HG02870 (cell line): Measurements from ENCODE around the gene SCYGR3.
"Not testable (repeated sequence)": the region's sequence is repeated elsewhere in the genome, so short reads cannot be mapped to it uniquely, and the experiment has no call there.

ENCODE experiments used
- ATAC-seq: cut with Tn5 transposase; IDR thresholded peaks from one replicate; pipeline ENCODE4 v1.9.1; 2021; ENCODE audit warnings: mild to moderate bottlenecking, moderate library complexity; ENCODE audit not compliant: unreplicated experiment

The SCYGR3 gene

DNA sequence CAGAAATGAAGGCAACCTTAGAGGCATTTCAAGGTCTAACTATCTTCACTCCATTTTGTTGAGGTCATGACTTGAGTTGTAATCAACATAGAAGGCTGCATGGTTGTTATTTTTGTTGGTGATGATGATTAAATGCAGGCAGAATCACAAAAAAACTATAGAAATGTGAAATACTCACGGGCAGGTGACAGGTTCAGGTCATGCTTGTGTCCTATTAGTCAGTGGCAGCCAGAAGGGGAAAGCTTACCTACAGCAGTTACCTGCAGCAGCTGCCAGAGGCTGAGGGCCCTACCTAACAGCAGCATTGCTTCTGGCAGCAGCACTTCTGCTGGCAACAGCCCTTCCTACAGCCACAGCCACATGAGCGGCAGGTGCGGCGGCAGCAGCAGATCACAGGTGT is 394 bp downstream of the SCYGR3 start:
- no peak for ATAC-seq

DNA sequence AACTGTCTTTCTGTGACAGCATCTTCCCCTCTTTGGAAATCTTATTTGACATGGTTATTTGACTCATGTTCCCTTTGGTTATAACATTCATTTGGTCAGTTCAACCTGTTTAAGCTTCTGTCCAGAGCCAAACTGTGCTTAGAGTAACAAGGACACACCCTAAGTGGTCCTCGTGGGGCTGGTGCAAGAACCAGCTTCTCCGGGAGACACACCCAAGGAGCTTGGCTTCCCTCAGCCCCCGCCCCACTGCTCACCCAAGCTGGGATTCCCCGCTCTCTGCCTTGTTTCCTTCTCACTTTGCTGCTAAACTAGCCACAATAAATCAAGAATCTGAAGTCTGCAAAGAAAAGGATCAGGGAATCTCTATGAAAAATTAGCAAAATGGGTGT is 1.4 kb downstream of the SCYGR3 start:
- no peak for ATAC-seq

DNA sequence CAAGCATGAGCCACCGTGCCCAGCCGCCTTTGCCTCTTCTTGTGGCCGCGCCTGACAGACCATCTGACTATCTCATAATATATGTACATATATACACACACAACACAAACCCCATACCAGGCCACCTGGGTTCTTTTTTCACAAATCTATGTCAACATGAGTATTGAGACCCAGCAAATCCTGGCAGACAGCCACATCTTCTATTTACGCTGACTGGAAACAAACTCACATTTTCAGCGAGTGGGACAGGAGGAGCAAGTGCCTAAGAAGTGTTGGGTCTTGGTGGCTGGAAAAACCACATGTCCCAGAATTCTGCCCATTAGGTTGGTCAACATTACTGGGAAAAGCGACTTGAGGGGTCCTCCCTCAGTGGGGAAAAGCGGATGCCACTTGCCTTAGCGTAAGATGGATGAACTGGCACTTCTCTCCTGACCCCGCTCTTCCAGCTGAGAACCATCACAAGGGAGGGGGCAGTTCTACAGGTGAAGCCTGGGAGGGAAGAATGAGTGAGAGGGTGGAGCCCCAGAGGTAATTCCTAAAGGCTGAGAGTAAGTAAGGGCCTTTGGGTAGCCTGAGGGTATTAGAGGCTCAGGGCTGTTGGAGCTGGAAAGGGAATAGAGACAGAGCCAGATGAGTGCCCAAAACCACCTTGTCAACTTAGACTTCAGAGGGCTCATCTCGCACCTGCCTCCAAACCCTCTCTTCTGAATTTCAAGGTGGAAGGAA is 1.9 kb downstream of the SCYGR3 start:
- no peak for ATAC-seq

DNA sequence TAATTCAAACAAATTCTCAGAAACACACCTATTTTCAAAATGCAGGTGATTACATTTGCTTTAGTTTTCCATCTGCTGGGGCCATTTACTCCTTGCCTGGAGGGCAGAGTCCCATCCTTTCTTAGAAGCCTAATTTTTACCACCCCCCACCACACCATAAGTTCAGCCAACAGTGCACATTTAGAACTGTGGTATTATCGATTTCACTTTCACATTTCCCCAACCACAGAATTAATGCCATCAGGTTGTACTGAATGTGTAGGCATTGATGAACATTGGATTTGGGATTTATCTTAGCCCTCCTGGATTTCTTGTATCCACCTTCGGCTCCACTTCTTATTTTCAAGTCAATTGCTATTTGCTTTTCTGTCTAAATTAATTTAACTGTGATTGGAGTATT is 4.5 kb downstream of the SCYGR3 start:
- ATAC-seq, result no peak

DNA sequence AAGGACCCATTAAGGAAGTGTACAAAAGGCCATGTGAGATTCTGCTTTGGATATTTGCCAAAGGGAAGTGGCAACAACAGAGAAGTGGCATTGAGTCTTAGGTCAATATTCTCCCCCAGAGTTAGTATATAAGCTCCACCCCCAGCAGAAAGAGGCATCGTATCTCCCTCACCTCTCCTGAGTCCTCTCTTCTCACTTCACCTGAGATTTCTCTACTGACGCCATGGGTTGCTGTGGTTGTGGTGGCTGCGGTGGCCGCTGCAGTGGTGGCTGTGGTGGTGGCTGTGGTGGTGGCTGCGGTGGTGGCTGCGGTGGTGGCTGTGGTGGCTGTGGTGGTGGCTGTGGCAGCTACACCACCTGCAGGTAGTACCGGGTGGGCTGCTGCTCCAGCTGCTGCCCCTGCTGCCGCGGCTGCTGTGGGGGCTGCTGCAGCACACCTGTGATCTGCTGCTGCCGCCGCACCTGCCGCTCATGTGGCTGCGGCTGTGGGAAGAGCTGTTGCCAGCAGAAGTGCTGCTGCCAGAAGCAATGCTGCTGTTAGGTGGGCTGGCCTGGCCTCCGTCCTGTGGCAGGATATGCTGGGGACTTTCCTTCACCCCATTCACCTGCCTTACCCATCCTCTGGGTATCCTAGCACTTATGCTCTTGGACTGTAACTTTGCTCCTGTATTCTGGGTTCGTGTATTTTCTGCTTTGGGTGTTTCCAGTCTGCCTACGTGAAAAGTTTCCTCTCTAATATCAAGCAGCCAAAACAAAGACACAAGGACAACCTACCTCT is 5.9 kb downstream of the SCYGR3 start:
- peak; percentile 49 for ATAC-seq

DNA sequence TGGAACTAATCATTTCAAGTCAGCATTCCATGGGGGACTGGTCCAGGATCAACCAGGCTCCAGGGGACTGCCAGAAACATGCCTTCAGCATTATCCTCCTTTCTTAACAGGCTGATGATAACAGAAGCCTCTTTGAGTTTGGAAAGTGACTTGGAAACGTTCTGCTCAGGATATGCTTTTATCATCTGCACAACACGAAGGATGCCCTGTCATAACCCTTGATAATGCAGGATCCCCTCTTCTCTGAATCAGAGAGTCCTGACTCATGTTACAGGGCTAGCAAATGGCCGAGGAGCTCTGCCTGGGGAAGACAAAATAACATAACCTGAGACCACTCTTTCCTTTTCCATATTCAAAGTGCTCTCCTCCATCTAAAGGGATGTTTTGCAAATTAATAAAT is 6.7 kb downstream of the SCYGR3 start:
- no peak for ATAC-seq

DNA sequence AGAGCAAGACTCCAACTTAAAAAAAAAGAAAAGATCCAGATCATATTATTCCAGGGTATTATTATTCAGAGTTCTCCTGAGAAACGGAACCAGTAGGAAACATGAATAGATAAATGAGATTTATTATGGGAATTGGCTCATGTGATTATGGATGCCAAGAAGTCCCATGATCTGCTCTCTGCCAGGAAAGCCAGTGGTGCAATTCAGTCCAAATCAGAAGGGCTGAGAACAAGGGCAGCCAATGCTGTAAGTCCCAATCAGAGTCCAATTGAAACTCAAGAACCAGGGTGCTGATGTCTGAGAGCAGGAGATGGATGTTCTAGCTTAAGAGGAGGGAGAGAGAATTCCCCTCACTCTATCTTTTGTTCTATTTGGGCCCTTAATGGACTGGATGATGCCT is 8.2 kb downstream of the SCYGR3 start:
- ATAC-seq, result no peak

DNA sequence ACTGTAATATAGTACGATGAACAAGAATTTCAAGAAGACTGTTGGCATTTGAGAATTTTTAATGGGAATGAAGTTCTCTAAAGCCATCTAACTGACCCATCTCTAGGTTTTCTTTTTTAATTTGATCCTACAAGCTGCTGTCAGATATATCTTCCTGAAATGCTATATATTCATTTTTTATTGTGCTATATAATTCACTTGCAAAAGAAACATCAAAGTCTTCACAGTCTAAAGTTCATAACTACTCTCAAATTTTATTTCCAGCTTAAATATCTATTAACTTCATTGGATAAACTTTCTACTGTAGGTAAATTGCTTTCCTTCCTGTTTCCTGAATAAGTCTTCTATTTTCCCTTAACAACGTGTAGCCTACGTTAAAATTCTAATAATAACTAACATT is 12.3 kb downstream of the SCYGR3 start:
- ATAC-seq, result no peak

DNA sequence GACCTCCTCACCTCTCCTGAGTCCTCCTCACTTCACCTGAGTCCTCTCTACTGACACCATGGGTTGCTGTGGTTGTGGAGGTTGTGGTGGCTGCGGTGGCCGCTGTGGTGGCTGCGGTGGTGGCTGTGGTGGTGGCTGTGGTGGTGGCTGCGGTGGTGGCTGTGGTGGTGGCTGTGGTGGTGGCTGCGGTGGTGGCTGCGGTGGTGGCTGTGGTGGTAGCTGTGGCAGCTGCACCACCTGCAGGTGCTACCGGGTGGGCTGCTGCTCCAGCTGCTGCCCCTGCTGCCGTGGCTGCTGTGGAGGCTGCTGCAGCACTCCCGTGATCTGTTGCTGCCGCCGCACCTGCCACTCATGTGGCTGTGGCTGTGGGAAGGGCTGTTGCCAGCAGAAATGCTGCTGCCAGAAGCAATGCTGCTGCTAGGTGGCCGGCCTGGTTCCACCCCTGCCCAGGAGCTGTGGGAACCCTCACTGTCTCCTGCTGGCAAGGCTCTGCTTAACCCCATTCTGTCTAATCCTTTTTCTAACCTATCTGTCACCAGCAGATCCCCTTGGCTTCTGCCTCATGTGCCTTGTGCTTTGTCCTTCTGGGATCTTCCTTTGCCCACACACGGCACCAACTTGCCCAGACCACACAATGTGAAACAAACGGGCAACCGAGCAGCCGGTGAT is 15.7 kb downstream of the SCYGR3 start, which contains the start of gene SCYGR2:
TSS of gene SCYGR2 (plus strand) at position 59 of the 669 bp plus-strand sequence. CDS start at position 59, 0 bp downstream.
- not testable (repeated sequence) for ATAC-seq

DNA sequence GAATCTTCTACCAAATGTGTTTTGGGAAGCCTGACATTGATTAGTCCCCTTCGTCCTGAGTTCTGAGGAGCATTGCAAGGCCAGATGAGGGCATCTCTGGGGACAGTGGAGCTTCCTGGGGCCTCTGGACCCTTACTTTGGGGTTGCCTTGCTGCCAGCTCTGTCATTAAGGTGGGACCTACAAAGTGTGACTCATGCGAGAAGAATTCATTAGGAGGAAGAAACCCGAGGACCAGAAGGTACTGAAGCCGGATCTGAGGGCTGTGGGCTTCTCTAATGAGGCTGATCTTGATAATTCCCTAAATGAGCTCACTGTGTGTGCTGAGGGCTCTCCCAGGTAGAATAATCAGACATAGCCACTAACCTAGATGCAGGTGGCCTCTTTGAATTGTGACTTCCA is 16.6 kb downstream of the SCYGR3 start:
- no peak for ATAC-seq

DNA sequence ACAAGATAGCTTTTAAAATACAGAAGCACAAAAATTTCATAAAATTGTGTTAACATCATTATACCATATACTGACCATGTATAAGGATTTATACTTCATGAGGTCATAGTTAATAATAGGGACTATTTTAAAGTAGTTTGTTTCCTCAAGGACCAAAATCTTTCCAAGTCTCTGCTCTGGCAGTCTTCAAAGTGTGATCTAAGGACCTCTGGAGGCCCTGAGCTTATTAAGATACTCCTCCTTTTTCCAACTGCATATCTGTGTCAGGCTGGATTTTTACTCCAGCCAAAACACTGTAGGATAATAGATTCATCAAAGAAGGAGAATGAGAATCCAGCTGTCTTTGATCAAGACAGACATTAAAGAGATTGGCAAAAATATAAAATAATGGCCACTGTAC is 17.6 kb downstream of the SCYGR3 start:
- ATAC-seq, result no peak

DNA sequence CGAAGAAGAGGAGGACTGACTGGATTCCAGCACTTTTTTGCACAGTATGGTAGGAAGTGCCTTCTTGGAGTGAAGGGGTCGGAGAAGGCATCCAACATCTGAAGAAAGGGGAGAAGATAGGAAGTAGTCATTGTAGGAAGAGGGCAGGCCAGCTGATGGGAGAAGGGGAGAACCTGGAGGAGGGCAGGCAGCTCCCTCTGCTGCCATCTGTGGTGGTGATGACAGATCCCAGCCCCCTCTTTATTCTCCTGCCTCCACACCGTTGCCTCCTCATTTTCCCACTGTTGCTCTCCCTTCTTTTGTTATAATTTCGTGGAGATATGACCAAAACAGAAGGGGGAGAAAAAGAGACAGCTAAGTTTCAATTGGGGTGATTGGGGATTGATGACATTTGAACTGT is 18.8 kb downstream of the SCYGR3 start:
- ATAC-seq, result no peak

DNA sequence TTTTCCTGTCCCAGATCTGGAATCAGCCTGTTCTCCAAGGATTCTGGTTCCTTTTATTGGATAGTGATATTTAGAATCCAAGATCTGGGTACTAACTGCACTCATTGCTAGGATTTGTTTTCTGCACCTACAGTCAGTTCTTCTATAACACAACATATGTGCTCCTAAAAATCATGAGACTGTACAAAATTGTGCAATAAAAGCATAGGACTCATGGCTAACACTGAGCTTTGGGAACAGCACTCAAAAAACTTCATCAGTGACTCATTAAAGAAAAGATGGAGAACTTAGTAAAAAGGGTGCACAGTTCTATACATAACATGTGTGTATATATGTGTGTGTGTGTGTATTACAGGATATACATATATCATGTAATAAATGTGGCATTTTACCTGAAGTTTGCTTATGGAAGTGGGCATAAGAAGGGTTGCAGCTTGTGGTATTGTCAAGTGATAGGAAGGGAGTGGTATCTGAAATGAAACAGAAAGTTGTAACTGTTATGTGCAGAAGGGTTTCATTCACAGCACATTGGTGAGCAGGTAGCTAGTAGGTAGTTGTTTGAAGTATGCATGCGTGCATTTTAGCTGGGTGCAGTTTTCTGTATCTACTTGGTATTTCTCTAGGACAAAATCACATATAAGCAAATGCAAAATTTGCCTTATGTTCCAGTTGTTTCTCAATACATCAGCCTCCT is 21.8 kb downstream of the SCYGR3 start:
- ATAC-seq, result peak; percentile 68

DNA sequence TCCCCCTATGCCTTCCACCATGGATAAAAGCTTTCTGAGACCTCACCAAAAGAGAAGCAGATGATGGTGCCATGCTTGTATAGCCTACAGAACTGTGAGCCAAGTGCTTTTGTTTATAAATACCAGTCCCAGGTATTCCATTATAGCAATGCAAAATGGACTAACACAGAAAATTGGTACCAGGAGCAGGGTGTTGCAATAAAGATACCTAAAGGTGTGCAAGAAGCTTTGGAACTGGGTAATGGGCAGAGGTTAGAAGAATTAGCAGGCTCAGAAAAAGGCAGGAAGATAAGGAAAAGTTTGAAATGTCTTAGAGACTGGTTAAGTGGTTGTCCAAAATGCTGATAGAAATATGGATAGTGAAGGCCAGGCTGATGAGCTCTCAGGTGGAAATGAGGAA is 32.3 kb downstream of the SCYGR3 start:
- ATAC-seq, result no peak

DNA sequence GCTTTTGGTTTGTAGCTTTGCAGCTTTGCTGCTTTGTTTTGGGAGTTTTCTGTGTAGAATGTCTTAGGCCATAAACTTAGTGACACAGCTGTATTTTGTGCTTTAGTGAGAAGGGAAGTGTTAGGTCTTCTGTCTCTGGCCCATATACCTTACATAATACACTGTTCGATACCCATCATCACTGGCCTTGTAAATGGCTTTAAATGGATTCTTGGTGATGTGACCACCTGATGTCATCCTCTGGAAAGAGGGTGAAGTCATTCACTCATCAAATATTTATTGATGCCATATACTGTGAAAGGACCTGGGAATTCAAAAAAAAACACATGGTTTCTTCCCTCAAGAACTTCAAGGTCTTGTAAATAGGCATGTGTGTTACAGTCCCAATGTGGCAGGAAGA is 34.8 kb downstream of the SCYGR3 start:
- no peak for ATAC-seq

DNA sequence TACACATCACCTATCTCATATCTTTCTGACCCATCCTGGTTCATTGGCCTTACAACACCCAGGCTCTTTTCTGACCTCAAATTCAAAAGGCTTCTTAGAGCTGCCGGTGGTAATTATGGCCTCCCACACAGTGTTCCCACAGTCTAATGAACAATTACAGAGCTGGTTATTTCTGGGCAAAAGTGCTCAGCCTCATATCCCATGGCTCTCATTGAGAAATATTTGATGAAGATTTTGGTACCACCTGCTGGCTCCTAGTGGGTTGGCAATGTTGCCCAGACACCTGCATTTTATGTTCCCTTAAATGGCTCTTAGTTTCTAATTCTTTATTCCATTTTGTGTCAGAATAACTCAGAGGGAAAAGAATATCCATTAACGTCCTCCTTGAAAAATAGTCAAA is 36.0 kb downstream of the SCYGR3 start:
- no peak for ATAC-seq

DNA sequence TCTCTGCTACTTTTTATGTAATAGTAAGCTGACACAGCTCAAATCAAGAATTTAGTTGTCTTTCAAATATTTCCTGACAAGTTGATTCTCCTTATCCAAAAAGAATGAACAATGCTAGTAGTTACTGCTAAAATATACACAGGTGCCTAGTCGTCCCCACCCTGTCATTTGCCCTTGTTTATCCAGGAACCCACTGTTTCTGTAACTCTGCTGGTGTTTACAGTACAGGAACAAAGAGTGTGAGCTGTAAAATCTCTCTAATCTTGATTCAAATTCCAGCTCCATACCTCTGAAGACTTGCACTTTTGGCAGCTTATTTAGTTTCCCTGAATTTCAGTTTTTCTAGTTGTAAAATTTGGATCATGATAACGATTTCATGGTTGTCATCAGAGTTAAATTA is 37.1 kb downstream of the SCYGR3 start:
- ATAC-seq, result no peak

DNA sequence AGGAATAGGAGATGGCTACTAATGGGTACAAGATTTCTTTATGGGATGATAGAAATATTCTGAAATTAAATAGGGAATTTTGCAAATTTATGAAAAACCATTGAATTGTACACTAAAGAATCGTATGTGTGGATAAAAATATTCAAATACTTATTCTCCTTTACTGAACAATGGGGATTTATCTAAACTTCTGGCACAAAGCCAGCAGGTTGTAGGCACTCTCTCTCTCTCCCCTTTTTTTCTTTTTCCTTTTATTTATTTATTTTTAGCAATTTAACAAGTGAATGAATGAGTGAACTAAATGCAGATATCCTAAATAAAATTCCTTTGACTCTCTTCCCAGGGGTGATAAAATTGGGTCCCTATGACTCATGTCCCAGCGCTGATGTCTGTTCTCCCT is 37.8 kb downstream of the SCYGR3 start:
- no peak for ATAC-seq

DNA sequence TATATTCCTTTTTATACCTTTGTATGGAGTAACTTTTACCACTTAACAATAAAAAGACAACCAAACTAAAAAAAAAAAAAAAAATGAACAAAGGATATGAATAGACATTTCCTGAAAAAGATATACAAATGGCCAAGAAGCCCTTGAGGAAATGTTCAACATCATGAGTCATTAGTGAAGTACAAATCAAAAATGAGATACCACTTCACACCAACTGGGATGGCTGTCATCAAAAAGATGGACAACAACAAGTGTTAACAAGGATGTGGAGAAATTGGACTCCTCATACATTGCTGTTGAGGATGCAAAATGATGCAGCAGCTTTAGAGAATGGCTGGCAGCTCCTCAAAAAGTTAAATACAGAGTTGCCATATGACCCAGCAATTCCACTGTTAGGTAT is 38.5 kb downstream of the SCYGR3 start:
- no peak for ATAC-seq

DNA sequence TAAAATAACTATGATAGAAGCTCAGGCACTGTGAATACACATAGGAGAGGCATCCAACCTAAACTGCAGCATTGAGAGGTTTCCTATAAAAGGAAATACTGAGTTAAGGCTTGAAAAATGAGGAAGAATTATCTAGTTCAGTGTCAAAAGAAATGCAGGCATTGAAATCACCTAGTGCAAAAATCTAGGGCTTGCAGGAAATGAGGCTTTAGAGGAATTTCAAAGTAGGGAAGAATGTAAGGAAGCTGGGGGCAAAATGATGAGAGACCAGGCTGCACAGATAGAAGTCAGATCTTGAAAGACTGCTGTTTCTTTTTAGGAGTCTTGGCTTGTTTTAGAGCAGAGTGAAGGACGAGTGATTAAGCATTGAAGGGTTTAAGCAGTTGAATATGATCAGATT is 44.0 kb downstream of the SCYGR3 start:
- ATAC-seq, result no peak

DNA sequence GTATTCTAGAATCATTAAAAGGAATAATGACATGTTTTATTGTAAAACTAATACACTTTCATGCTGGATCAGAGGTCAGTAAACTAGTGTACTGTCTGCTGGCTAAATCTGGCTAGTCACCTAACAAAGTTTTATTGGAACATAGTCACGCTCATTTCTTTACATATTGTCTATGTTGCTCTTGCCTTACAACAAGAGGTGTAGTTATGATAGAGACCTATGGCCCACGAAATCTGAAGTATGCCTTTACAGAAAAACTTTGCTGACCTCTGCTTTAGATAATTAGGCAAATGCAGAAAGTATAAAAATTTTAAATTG is 45.8 kb downstream of the SCYGR3 start:
- ATAC-seq, result no peak

DNA sequence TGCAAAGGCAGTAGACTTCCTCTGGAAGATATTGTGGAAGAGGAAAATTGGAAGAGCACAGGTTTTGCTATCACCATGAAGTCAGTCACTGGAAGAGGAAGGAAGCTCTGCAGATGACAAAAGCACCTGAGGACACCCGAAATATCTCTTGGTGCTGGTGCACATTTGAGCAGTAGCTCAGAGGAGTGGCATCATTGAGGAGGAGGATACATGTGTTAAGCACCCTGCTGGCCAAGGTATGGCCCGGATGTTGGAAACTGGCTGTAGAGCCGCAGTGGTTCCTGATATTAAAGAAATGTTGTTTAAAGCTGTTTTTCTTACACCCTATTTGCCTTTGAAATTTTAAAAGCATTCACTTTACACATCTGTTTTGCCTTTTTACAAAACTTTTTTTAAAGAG is 48.6 kb downstream of the SCYGR3 start:
- no peak for ATAC-seq
